ENCODE measurements around the gene GALNT11. TPM values are rescaled to one million over a fixed set of nuclear protein-coding genes. Genes with fewer than 3 reads are reported as not detected.

The GALNT11 gene
- total RNA-seq, 1 experiment from 2014 or later: 24.1 TPM

DNA sequence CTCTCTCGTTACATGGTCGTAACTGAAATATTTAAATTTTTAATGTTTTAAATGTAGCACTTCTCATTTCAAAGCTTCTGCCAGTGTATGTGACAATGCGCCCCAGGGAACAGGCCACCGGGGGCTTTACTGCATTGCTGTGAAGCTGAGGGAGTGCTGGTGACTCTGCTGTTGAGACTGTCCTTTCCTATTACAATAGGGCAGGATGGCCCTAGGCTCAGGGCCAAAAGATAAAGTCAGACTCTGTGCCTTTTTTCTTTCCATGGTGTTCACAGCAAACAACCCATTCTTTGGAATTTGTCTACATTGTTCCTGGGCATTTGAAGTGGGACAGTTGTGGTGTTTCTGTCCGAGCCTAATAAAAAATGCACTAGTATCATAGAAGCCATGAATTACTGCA, 107.3 kb downstream of the GALNT11 start:
- no peak overlapping the region for H2BK12ac ChIP-seq (ENCODE audit: insufficient read length, low read depth, low read length)
- H4K8ac ChIP-seq (replicated peaks; ENCODE audit: insufficient read length, low read depth, low read length): no peak overlapping the region
- H2BK15ac ChIP-seq (ENCODE audit: low read depth, low read length): no peak overlapping the region
- no peaks in the 10 kb centered on the region for H3K23me2 ChIP-seq (ENCODE audit: insufficient read length, low read depth, low read length, poor library complexity, severe bottlenecking)
- no peak overlapping the region for H3K4me3 Mint-ChIP-seq
- H3T11ph ChIP-seq (ENCODE audit: low read length): no peak overlapping the region
- H3K27me3 Mint-ChIP-seq (ENCODE audit: low read depth): peaks cover 1% of the 10 kb centered on the region
- no peak overlapping the region for H2AFZ ChIP-seq (ENCODE audit: low read length)
- no peak for DNase-seq
- H2BK20ac ChIP-seq (ENCODE audit: low read depth, low read length, poor library complexity, severe bottlenecking): no peak overlapping the region
- no peak overlapping the region for H3K56ac ChIP-seq (ENCODE audit: insufficient read length, low read depth, low read length)
- peaks cover 6 to 35% (median 24%) of the 10 kb centered on the region in 3 experiments; a peak in 5 of 7 replicates for H3K36me3 Mint-ChIP-seq (ENCODE audit: insufficient read depth in 1 of 3, low read depth in 3 of 3)
- H3K9me3 ChIP-seq (ENCODE audit: control insufficient read depth, low read depth, low read length): no peaks in the 10 kb centered on the region
- no peak overlapping the region for H3K14ac ChIP-seq (ENCODE audit: insufficient read depth, low read length)
- H4K5ac ChIP-seq (ENCODE audit: insufficient read length, low read depth, low read length): no peak overlapping the region
- H2BK5ac ChIP-seq (ENCODE audit: insufficient read length, low read length): no peak overlapping the region
- no peak overlapping the region for H3K4me2 ChIP-seq (ENCODE audit: insufficient read depth, insufficient read length, low read length)
- TF ChIP-seq CTCF (conservative IDR thresholded peaks at IDR 0.05): no peak
- H3K4me1 Mint-ChIP-seq: peaks cover 6 to 12% of the 10 kb centered on the region in 2 experiments; a peak in 3 of 4 replicates
- WGBS (ENCODE audit: extremely low coverage, insufficient read length, low lambda C conversion rate): no CpG with 5 or more reads among the region's 5 CpGs
- H2BK120ac ChIP-seq (ENCODE audit: low read depth, low read length, poor library complexity, severe bottlenecking): no peak overlapping the region
- H3K23ac ChIP-seq (ENCODE audit: insufficient read length, low read depth, low read length): no peak overlapping the region
- H3K79me2 ChIP-seq (ENCODE audit: insufficient read depth, low read length): no peaks in the 10 kb centered on the region
- no peaks in the 10 kb centered on the region for H4K20me1 ChIP-seq (ENCODE audit: control insufficient read depth, insufficient read depth, insufficient read length)
- H3K27ac Mint-ChIP-seq: no peak overlapping the region; a peak in 1 of 7 replicates
- no peak overlapping the region for H3K9ac ChIP-seq (ENCODE audit: extremely low read depth, insufficient read length, low read length)
- H2AK5ac ChIP-seq (ENCODE audit: insufficient read length, low read length): no peak overlapping the region
- no peak overlapping the region for H3K27ac ChIP-seq (ENCODE audit: insufficient read length, low read depth, low read length)
- no peaks in the 10 kb centered on the region for H3K79me1 ChIP-seq (ENCODE audit: insufficient read depth, low read depth, low read length, poor library complexity, severe bottlenecking)
- H3K18ac ChIP-seq (ENCODE audit: insufficient read length, low read depth, low read length): no peak overlapping the region
- no peaks in the 10 kb centered on the region for H3K27me3 ChIP-seq (ENCODE audit: insufficient read depth, low read length)
- 0 out of 5 replicates have a peak, but pooled peaks cover 0 to 2% of the 10 kb centered on the region in 2 experiments for H3K9me3 Mint-ChIP-seq
- H4K91ac ChIP-seq (ENCODE audit: insufficient read length, low read depth, low read length): no peak overlapping the region
- no peak overlapping the region for H3K4ac ChIP-seq (ENCODE audit: low read depth, low read length)
- no peaks in the 10 kb centered on the region for H3K4me1 ChIP-seq (ENCODE audit: insufficient read depth, low read length)
